Measurements from ENCODE around the gene COPS3. TPM values are rescaled to one million over a fixed set of nuclear protein-coding genes. Genes with fewer than 3 reads are reported as not detected.

The COPS3 gene
- total RNA-seq, 4 donors from 2014 or later = 49.3 to 72.6 (median 59.1) TPM

DNA sequence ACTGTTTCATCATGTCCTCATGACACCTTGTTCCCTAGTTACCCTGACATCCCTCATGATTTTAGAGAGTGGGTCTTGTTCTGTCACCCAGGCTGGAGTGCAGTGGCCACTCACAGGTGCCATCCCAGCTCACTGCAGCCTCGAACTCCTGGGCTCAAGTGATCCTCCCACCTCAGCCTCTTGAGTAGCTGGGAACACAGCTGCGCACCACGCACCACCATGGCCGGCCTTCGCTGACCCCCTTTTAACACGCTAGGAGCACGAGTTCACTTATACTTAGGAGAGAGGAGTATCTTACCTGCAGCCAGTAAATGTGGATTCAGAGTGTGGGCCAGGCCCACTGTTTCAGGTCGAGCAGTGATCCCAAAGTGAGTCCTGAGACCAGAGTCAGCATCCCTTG, 43.6 kb upstream of the COPS3 start:
- TF ChIP-seq, protein P1, sequence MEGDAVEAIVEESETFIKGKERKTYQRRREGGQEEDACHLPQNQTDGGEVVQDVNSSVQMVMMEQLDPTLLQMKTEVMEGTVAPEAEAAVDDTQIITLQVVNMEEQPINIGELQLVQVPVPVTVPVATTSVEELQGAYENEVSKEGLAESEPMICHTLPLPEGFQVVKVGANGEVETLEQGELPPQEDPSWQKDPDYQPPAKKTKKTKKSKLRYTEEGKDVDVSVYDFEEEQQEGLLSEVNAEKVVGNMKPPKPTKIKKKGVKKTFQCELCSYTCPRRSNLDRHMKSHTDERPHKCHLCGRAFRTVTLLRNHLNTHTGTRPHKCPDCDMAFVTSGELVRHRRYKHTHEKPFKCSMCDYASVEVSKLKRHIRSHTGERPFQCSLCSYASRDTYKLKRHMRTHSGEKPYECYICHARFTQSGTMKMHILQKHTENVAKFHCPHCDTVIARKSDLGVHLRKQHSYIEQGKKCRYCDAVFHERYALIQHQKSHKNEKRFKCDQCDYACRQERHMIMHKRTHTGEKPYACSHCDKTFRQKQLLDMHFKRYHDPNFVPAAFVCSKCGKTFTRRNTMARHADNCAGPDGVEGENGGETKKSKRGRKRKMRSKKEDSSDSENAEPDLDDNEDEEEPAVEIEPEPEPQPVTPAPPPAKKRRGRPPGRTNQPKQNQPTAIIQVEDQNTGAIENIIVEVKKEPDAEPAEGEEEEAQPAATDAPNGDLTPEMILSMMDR (IDR thresholded peaks at IDR 0.05) = no peak
- TF ChIP-seq POLR2AphosphoS5 (IDR thresholded peaks at IDR 0.05) = no peak
- no peak for TF ChIP-seq POLR2A (IDR thresholded peaks at IDR 0.05; ENCODE audit: low read depth)
- no peak for TF ChIP-seq EP300 (IDR thresholded peaks at IDR 0.05)
- intact Hi-C loops (cut with DNase I) = no loop called here
- Histone ChIP-seq H3K27me3 (no peaks in the 10 kb centered on the region), H3K4me3 (no peak overlapping the region), H3K36me3 (peaks cover 0 to 59% (median 12%) of the 10 kb centered on the region in 4 donors), H3K4me1 (no peaks in the 10 kb centered on the region), H3K27ac (replicated peaks in 1 of 4) (no peak overlapping the region), H3K9me3 (no peaks in the 10 kb centered on the region)
- DNase-seq (ENCODE audit: extremely low spot score) = no peak
- WGBS = 90% methylated on average over 8 of the region's 8 CpGs

- TF ChIP-seq, protein P1 (IDR thresholded peaks at IDR 0.05) = no peak
- TF ChIP-seq POLR2AphosphoS5 (IDR thresholded peaks at IDR 0.05) (no peak), POLR2A (IDR thresholded peaks at IDR 0.05; ENCODE audit: low read depth) (no peak), EP300 (IDR thresholded peaks at IDR 0.05) (no peak)
- peaks cover 0 to 65% (median 12%) of the 10 kb centered on the region in 4 donors for H3K36me3 ChIP-seq
- intact Hi-C loops (cut with DNase I) = no loop called here
- H3K4me3 ChIP-seq = no peak overlapping the region
- H3K4me1 ChIP-seq = no peaks in the 10 kb centered on the region
- no peaks in the 10 kb centered on the region for H3K27me3 ChIP-seq
- no peaks in the 10 kb centered on the region for H3K9me3 ChIP-seq
- WGBS = 94% methylated on average over 16 of the region's 21 CpGs
- no peak for DNase-seq (ENCODE audit: extremely low spot score)
- no peak overlapping the region for H3K27ac ChIP-seq (replicated peaks in 1 of 4)
These were observed 41.8 kb upstream of the COPS3 start for GRCh38 chr17:17322516-17323510.

DNA sequence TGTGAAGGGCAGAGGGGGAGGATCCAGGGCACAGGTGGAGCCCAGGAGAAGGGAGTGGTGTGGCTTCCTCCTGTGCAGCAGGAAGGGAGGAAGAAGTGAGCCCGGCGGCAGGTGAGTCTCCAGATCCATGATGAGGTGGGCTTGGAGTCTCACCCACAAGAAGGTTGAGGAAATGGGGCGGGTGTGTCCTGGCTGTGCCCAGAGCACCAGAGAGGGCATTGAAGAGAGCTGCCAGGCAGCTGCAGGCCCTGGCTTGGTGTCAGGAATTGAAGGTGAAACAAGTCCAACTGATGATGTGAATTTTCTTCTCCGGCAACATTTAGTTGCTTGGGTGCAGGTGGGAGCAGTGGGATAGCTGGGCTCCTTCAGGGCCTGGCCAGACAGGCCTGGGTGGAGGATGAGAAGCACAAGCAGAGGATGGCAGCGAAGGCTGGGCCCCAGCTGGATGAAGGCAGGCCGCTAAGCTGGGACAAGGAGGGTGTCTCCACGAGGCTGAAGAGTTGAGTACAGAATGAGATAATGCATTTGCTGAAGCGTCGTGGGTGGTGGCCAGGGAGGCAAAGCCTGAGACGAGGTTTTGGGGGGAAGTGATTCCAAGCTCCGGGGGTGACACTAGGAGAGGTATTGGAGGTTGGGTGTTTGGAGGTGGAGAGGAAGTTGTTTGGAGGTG, 40.4 kb upstream of the COPS3 start:
- TF ChIP-seq POLR2A (IDR thresholded peaks at IDR 0.05; ENCODE audit: low read depth) = no peak
- no peak for TF ChIP-seq EP300 (IDR thresholded peaks at IDR 0.05)
- TF ChIP-seq POLR2AphosphoS5 (IDR thresholded peaks at IDR 0.05) = no peak
- TF ChIP-seq, protein P1 (IDR thresholded peaks at IDR 0.05) = no peak
- DNase-seq (ENCODE audit: extremely low spot score) = no peak
- H3K27ac ChIP-seq (replicated peaks in 1 of 4) = no peak overlapping the region
- peaks cover 0 to 60% (median 10%) of the 10 kb centered on the region in 4 donors for H3K36me3 ChIP-seq
- H3K4me1 ChIP-seq = no peaks in the 10 kb centered on the region
- WGBS = 91% methylated on average over 11 of the region's 11 CpGs
- no peaks in the 10 kb centered on the region for H3K9me3 ChIP-seq
- H3K4me3 ChIP-seq = no peak overlapping the region
- intact Hi-C loops (cut with DNase I) = no loop called here
- H3K27me3 ChIP-seq = no peaks in the 10 kb centered on the region

DNA sequence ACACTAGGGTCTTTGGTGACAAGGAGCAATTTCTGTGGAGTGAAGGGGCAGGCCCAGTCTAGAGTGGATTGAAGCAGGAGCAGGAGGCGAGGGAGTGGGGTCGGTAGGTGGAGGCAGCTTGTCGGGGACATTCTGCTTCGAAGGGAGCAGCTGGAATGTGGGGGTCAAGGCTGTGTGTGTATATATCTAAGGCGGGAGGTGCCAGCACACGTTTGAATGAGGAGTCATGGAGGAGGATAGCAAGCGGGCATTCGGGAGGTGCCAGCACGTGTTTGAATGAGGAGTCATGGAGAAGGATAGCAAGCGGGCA, 39.8 kb upstream of the COPS3 start:
- DNase-seq (ENCODE audit: extremely low spot score) = no peak
- Histone ChIP-seq H3K4me1 (no peaks in the 10 kb centered on the region), H3K27ac (replicated peaks in 1 of 4) (no peak overlapping the region), H3K4me3 (no peak overlapping the region), H3K27me3 (no peaks in the 10 kb centered on the region), H3K9me3 (no peaks in the 10 kb centered on the region), H3K36me3 (peaks cover 0 to 54% (median 7%) of the 10 kb centered on the region in 4 donors)
- intact Hi-C loops (cut with DNase I) = no loop called here
- 87% methylated on average over 10 of the region's 10 CpGs for WGBS
- TF ChIP-seq POLR2AphosphoS5 (IDR thresholded peaks at IDR 0.05) = no peak
- TF ChIP-seq, protein P1 (IDR thresholded peaks at IDR 0.05) = no peak
- no peak for TF ChIP-seq EP300 (IDR thresholded peaks at IDR 0.05)
- no peak for TF ChIP-seq POLR2A (IDR thresholded peaks at IDR 0.05; ENCODE audit: low read depth)

All from esophagus muscularis mucosa (tissue), 4 donors.